GDM1 (cell line): ENCODE data around the gene CMSS1.
A peak's percentile ranks its signal among the peaks of the same experiment; 100 is the strongest.
"Not testable (repeated sequence)": the region's sequence is repeated elsewhere in the genome, so short reads cannot be mapped to it uniquely, and the experiment has no call there.

Experiments used
- DNase-seq: peaks from one replicate; lab custom pipeline; 2025; lab: John Stamatoyannopoulos, UW

The CMSS1 gene

DNA sequence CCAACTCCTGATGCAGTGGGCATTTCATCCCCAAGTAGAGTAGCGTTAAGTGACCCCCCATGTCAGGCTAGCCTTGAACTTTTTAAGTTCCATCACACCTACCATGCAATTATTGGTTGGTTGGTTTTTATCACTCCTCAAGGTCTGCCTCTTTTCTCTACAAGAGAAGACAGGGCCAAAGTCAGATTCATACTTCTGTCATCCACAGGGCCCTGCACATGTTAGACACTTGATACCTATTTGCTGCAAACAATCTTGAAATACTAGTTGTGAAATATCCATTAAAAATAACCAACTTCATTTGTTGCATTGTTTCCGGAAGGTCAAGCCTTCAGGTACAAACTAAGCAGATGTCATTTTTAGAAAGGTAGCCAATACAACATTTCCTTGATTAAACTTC lies 1.2 kb downstream of the CMSS1 start:
- DNase-seq: no peak

DNA sequence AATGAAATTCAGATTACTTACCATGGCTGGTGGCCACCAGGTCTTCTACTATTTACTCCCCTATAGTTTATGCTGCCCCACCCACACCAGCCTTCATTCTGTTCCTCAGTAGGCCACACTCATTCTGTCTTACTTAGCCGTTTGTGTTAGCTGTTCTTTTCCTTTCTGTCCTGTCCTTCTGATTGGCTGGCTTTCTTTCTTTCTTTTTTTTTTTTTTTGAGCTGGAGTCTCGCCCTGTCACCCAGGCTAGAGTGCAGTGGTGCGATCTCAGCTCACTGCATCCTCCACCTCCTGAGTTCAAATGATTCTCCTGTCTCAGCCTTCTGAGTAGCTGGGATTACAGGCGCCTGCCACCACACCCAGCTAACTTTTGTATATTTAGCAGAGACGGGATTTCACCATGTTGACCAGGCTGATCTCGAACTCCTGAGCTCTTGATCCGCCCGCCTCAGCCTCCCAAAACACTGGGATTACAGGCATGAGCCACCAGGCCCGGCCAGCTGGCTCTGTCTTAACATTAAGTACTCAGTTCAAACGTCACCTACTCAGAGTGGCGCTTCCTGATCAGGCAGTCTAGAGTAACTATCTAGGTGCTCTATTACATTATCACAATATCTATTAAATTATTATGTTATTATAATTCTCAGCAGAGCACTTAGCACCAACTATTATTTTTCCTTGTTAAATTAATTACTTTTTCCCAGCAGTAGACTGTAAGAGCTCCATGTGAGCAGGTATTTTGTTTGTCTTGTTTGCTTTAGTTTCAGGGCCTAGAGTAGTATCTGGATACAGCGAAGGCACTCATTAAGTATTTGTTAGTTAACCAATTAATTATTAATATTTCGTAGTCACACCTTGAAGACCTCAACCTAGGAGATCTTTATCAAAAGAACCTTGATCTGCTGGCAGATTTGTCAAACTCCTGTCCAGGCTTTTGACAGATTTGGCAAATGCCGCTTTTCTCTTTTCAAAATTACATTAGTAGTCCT lies 6.4 kb downstream of the CMSS1 start:
- no peak for DNase-seq

DNA sequence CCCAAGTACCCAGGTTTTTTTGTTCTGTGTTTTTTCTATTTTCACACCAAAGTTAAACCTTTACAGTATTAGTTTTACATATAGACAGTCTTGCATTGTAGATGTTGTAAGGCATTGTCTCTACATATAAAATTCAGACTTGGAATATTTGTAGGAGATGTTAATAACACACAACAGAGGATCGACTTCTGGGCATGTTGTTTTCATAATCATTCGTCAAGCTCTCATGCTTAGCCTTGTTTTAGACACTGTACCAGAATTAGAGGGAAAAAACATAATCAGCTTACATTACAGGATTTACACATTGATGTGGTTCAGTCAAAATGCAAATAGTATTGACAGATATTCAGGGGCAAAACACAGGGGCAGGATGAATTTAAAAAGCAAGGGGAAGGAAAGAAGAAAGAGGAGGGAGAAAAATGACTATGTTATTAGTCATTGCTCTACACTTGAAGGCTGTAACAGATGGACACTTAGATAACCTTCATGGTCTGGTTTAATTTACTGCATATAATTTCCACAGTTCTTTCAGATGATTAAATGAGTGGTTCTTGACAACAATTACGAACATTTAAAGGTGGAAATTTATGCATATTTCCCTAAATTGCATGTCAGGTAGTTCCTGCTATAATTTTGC lies 7.5 kb downstream of the CMSS1 start:
- DNase-seq: no peak

DNA sequence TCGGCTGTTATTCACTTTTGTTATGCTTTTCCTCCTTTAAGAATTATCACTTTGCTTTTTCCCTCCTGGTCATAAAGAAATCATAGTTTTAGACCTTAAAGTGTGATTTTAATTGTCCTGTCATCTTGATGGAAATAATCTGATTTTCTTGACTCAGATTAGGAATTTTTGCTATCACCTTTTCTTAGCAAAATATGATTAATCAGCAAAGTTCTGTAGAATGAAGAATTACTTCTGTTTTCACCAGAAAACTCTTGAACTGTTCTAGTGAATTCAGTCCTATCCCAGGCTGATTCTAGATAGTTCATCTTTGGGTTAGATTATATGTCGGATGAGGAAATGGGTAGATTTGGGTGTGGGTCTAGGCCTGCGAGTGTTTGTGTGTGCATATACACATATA lies 12.2 kb downstream of the CMSS1 start:
- DNase-seq: no peak

DNA sequence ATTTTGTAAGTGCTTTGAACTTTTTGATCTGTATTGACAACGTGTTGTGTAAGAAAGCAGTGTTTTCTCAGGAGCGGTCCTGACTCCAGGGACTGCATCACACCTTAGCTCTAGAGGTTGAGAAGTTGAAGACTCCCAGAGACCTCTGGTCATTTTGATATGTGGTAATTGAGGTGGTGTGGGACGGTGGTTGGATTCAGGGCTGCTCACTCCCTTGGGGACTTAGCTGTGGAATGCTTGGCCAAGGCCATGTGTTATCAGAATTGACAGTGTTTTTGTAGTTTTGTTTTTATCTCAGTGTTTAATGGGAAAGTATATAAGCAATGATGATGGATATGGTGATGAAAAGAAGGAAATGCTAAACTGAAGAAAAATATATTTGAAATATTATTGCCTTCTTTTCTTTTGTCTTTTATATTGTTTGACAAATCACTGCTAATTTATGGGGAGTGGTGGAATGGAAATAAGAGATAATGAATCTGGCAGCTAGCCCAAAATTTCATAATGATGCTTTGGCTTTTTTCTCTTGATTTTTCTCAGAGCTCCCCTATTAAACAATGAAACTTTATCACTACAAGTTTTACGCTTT lies 16.0 kb downstream of the CMSS1 start:
- DNase-seq: no peak

DNA sequence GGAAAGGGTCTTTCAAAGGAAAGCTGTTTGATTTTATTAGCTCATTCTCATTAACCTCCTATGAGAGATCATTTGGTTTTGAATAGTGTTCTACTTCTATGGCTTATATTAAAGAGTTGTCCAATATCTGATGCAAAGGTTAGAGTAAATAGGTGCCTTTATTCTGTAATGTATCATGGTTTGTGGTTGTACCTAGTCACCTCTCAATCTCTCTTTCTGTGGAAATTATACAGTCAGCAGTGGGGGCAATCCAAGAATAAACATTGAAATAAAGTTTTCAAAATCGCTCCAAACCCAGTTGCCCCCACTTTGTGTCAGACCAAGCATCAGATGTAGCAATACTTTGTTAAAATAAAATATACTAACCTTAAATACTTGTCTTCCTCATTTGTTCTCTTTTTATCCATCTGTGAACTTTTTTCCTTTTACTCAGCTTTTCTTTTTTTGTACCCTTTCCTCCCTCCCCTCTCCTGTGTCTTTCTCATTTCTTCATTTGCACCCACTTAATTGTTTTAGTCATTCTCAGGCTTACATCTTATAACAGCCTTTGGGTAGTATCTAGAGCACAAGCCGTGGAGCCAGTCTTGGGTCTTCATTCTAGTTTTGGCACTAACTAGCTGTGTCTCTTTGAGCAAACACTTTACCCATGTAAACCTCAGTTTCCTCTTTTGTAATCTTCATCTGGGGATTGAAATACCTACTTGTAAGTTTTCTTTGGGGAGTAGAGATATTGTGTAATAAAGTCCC lies 16.7 kb downstream of the CMSS1 start:
- DNase-seq: no peak

DNA sequence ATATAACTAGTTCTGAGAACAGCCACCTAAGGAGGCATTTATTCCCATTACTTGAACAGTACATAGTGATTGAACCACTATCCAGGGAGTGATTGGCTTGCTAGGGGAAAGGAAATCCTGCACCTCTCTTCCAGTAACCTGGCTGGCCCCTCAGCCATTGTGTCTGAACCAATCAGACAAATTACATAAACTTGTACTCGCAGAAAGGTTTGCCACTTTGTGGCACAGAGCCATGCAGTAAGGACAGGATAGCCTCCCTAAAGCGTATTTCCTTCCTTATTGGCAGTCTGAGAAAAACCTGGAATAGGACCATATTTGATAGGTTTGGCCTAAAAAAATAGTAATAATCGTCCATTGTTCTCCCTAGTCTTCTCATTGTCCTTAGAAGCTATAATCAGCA lies 19.0 kb downstream of the CMSS1 start:
- no peak for DNase-seq

DNA sequence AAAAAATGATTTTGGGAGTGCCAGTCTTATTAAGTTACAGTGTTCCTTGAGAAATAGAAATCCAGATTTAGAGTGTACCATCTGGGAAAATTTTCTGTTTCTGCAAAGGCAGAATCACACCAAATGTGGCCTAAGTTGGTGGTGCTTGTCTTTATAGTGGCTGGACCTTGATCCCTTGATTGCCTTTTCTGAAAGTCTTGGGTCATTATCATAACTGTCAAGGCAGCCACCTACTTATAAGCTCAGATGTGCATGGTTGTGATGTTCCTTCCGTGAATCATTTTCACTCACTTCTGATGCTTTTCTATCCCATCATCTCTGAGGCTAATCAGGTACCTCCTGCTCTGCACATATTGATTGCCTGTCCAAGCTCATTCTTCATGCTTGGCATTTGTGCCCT lies 20.1 kb downstream of the CMSS1 start:
- DNase-seq: no peak

DNA sequence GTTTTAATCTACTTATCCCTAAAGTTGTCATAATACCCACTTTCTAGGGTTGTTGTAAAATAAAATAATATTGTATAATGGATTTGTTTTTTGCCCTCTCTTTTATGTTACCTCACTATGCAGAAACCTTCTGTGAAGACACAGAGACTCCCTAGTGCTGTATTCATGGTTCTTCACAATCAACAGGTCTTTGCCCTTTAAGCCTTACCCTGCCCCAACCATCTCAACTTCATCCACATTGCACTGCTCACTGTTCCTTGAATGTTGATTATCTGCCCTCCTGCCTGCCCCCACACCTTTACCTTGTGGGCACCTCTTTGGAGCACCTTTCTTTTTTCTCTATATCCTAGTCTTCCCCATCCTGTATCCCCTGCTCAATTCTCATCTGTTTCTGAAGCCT lies 21.1 kb downstream of the CMSS1 start:
- no peak for DNase-seq

DNA sequence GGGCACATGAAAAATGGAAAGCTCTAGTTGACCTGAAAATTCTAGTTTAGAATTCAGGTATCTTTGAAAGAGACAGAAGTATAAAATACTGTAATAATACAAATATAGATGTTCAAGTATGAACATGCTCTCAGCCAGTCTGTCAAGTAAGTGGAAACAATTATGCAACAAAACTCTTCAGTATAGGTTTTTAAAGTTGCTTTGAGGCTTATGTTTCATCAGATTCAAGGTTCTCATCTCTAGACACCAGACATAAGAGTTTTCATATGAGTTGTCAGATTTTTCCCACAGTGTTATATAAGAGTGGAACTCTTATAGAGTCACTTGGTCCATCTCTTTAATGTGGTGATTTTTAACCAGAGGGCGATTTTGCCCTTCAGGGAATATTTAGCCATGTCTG lies 22.0 kb downstream of the CMSS1 start:
- no peak for DNase-seq

DNA sequence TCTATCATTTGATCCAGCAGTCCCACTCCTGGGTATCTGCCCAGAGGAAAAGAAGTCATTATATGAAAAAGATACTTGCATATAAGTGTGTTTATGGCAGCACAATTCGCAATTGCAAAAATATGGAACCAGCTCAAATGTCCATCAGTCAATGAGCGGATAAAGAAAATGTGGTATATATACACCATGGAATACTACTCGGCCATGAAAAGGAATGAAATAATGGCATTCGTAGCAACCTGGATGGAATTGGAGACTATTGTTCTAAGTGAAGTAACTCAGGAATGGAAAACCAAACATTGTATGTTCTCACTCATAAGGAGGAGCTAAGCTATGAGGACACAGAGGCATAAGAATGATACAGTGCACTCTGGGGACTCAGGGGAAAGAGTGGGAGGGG lies 24.3 kb downstream of the CMSS1 start:
- DNase-seq: not testable (repeated sequence)

DNA sequence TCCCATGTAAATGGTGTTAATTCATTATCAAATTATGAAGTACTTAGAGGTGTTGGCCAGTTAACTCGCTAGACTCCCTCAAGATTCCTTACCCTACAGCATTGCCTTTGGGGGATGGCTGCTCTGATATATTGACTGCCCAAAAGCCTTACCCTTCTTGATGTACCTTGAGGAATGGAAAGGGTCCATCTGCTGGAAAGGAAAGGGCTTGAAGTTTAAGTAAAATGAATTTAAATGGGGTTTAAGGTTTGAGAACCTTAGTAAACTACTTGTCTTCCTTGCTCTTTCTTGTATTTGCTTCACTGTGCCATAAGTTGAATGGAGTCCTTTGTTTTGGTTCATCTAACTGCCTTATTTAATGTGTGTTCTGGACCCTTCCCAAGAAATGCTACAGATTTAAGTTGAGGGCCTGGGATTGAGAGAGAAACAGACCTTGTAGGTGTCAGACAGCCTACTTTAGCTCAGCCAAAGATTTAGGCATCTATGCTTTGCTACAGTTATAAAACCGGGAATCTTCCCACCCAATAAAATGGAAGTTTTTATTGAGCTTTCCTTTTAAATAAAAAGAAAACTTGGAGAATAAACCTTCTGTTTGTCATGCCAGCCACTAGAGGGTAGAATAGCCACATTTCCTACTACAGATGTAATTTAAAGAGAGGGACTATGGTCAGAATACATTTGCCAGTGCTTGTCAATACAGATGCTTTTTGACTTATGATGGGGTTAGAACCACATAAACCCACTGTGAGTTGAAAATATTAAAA lies 25.3 kb downstream of the CMSS1 start:
- no peak for DNase-seq

DNA sequence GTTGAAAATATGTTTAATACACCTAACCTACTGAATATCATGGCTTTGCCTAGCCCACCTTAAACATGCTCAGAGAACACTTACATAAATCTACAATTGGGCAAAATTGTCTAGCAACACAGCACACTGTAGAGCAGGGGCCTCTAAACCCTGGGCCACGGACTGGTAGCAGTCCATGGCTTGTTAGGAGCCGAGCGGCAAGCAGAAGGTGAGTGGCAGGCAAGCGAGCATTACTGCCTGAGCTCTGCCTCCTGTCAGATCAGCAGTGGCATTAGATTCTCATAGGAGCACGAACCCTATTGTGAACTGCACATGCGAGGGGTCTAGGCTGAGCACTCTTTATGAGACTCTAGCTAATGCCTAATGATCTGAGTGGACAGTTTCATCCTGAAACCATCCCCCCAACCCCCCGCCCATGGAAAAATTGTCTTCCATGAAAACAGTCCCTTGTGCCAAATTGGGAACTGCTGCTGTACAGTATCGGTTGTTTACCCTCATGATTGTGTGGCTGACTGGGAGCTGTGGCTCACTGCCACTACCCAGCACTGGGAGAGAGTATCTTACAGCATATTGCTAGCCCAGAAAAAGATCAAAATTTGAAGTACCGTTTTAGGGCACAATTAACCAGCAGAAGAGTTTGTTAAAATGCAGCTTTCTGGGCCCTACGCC lies 26.1 kb downstream of the CMSS1 start:
- no peak for DNase-seq

DNA sequence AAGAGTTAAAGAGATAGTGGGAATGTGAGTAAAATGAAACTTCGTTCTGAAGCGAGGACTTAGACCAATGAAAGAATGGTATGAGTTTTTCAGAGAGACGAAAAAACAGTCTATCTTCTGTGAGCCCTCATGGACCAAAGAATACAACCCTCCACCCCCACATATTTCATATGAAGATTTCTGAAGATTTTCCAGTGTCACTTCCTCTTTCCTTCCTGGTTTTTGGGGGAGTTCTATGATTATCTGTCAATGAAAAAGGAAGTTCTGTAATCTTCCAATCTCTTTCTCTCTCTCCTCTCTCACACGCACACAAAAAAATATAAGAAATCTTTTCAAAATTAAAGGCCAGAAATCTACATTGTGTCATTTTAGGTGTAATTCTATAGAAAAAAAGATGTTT lies 27.7 kb downstream of the CMSS1 start:
- no peak for DNase-seq

DNA sequence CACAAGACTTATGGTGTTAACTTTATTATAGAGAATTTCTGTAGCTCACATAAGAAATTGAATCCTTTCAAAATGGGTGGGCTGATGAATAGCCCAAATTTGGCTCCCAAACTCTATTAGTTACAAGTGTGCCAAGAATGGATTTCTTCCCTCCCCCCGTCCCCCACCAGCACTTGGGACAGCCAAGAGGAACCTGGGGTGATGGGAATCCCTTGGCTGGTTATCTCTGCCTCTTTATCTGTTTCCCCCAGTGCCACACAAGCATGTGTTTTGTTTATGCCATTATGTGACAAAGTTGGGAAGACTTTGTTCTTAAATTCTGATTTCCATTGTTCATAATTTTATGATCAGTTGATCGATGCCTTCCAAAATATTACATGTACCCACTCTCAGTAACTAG lies 28.3 kb downstream of the CMSS1 start:
- no peak for DNase-seq

DNA sequence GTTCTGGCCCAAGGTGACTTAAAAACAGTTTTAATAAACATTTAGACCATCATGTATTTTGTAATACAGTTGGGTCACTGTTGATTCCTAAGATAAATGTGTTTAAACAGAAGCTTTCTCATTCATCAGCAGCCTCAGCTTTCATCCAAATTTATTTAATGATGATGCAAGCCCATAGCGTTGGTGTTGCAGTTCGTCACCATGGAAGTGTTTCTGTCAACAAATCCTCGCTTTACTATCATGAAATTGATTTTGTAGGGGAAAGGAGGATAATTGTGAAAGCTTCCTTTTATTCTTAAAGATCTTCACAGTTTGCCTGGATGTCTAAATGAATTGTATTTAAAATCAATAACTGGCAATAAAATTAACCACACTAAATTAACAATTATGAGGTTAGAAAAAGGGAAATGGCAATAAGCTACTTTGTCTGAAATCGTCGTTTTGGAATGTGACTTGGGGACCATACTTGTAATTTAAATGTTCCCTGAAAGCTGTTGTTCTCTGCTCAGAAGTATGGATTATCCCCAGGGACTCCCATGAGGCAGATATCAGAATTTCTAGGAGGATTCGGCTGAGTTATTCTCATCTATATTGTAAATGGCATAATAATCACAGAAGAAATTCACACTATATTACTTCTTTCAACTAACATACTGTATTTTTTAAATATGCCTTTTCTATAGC lies 29.0 kb downstream of the CMSS1 start:
- DNase-seq: no peak

DNA sequence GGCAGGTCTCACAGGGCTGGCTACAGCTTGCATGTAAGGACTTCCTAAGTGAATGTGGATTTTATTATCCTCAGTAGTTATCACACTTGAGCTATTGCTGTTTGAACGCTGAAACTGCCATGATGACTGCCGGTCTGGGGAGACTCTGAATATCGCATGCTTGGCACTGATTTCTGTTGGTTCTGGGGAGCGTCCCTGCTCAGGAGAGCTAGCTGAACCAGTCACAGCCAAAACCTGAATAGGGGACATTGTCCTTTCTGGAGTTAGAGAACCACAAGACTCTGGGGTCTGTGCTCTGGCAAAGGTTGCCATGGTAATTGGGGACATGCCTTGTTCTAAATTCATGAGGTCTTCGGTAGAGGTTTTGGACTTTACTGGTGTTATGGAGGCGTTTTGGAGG lies 30.8 kb downstream of the CMSS1 start:
- DNase-seq: no peak

DNA sequence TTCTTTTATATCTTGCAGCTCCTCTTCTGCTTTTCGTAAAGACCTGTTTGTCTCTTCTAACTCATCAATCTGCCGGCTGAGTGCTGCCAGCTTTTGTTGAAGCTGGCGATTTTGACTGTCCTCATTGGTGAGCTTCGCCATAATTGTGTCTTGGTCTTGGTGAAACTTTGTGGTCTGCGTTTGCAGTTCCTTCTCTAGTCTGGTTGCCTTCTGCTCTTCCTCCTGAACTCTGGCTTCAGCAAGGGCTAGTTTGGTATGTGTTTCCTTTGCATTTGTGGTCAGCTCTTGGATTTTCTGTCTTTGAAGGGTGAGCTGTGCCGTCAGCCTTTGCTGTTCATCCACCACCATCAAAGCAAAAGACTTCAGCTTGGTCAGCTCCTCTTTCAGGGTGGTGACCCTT lies 32.9 kb downstream of the CMSS1 start:
- DNase-seq: peak; percentile 28

DNA sequence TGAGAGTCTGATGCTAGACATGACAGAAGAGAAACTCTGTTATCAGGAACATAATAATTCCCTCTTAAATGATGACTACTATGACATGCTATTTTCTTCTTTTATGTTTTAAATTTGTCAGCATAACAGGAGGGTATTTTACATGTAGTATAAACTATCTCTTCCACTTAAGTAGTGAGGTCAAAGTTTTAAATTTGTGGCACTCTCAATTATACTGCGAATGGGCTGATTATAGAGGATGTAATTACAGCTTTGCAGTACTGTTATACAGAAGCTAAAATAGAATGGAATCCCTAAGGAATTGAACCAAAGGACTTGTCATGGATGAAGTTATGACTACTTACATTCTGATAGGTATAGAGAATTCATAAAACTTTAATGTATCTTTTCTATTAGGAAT lies 34.3 kb downstream of the CMSS1 start:
- no peak for DNase-seq

DNA sequence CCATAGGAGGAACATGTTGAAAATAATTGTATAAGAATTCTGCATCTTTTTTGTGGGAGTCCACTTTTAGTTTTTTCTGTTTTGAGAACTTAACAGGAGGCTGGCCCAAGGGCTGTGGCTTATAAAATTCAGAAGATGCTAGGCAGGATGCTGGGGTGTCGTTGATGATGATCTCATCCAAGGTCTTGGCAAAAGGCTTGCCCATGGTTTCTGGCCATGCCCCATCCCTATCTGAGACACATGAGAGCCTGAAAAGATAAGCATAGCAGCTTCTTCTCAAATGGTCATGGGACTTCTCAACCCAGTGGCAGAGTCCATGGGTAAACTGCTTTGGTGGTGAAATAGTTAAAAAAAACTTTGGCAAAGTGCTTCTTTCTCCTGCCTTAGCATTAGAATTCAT lies 35.2 kb downstream of the CMSS1 start:
- DNase-seq: no peak
